Measurements from ENCODE around the gene BHLHE40.

GRCh38 chr3:5022966-5023776 lies 43.9 kb downstream of the BHLHE40 start:
- no peak for TF ChIP-seq ZBTB7A (tag by site-specific recombination; IDR thresholded peaks at IDR 0.05; ENCODE audit: low read depth)
- TF ChIP-seq ZNF560 (tag by site-specific recombination; IDR thresholded peaks at IDR 0.05; ENCODE audit: borderline replicate concordance) = no peak
- TF ChIP-seq ZNF549 (tag by site-specific recombination; IDR thresholded peaks at IDR 0.05) = no peak
- TF ChIP-seq ZNF175 (tag by site-specific recombination; IDR thresholded peaks at IDR 0.05) = no peak
- TF ChIP-seq CTCF (tag by site-specific recombination; IDR thresholded peaks at IDR 0.05) = no peak
- no peak for TF ChIP-seq BCL11B (tag by site-specific recombination; IDR thresholded peaks at IDR 0.05; ENCODE audit: low read depth)
- TF ChIP-seq ATF2 (tag by site-specific recombination; IDR thresholded peaks at IDR 0.05; ENCODE audit: low read depth) = peak; percentile 98
- peak; percentile 80 for TF ChIP-seq ZNF660 (tag by site-specific recombination; IDR thresholded peaks at IDR 0.05)

Measured in HEK293 (cell line).